ENCODE measurements around the gene DZIP1. TPM values are rescaled to one million over a fixed set of nuclear protein-coding genes. Genes with fewer than 3 reads are reported as not detected.

Gene DZIP1
- total and polyA plus RNA-seq, 2 of the 8 experiments (the other 6 are each of a cell fraction or from before 2014, with no cell fraction given): 7.6 to 24.6 TPM

- Histone ChIP-seq H3K4me2 (ENCODE audit: insufficient read depth in 1 of 2, low read depth in 2 of 2, low read length in 2 of 2) (no peak overlapping the region), H2BK5ac (ENCODE audit: low read depth, low read length) (no peak overlapping the region), H2AK5ac (ENCODE audit: low read depth, low read length) (no peak overlapping the region), H4K8ac (ENCODE audit: extremely low read depth, insufficient read depth, low read length) (no peak overlapping the region), H3K4me1 (replicated peaks in 1 of 4; ENCODE audit: control insufficient read depth in 3 of 4, insufficient read depth in 4 of 4, low read length in 3 of 4) (no peaks in the 10 kb centered on the region; a peak in 1 of 7 replicates), H3K79me2 (ENCODE audit: control insufficient read depth in 1 of 2, insufficient read depth in 2 of 2, low read length in 2 of 2) (no peaks in the 10 kb centered on the region), H3K14ac (ENCODE audit: insufficient read length) (no peak overlapping the region), H3K9me3 (ENCODE audit: insufficient read depth in 2 of 2, low read depth in 1 of 2, low read length in 1 of 2) (no peaks in the 10 kb centered on the region), H3K9ac (replicated peaks in 1 of 4; ENCODE audit: extremely low read depth in 1 of 4, low read depth in 3 of 4, low read length in 3 of 4) (no peak overlapping the region), H2AFZ (ENCODE audit: low read length) (no peak overlapping the region), H4K20me1 (replicated peaks in 1 of 2; ENCODE audit: control insufficient read depth in 1 of 2, insufficient read depth in 2 of 2, low read length in 2 of 2) (no peaks in the 10 kb centered on the region), H2BK120ac (replicated peaks; ENCODE audit: low read depth, low read length) (no peak overlapping the region), H3K4ac (replicated peaks; ENCODE audit: insufficient read length, low read depth, low read length) (no peak overlapping the region), H3K18ac (ENCODE audit: extremely low read depth, low read length) (no peak overlapping the region), H3K36me3 (ENCODE audit: control insufficient read depth in 2 of 4, insufficient read depth in 4 of 4, low read length in 3 of 4) (peaks cover 3 to 49% (median 17%) of the 10 kb centered on the region in 4 experiments), H3K27me3 (replicated peaks in 1 of 4; ENCODE audit: control insufficient read depth in 3 of 4, extremely low read depth in 1 of 4, insufficient read depth in 3 of 4, low read length in 3 of 4) (no peaks in the 10 kb centered on the region), H3K23ac (ENCODE audit: insufficient read length) (no peak overlapping the region), H3K23me2 (ENCODE audit: low read depth, low read length) (no peaks in the 10 kb centered on the region), H4K5ac (ENCODE audit: insufficient read length, low read depth, low read length) (no peak overlapping the region), H2BK12ac (ENCODE audit: low read depth, low read length) (no peak overlapping the region), H2BK20ac (ENCODE audit: low read length) (no peak overlapping the region), H3K4me3 (ENCODE audit: extremely low read depth in 1 of 4, insufficient read depth in 2 of 4, low read depth in 3 of 4, low read length in 4 of 4) (no peak overlapping the region), H4K91ac (replicated peaks; ENCODE audit: insufficient read length, low read length) (no peak overlapping the region), H2BK15ac (ENCODE audit: low read length) (no peak overlapping the region), H3K79me1 (ENCODE audit: low read depth, low read length) (no peaks in the 10 kb centered on the region), H3K27ac (ENCODE audit: low read depth, low read length) (no peak overlapping the region), H3K56ac (replicated peaks; ENCODE audit: insufficient read length, low read depth, low read length) (no peak overlapping the region)
- CTCF ChIA-PET (ENCODE audit: partially characterized antibody): no interaction called here
- no peak for DNase-seq (ENCODE audit: low read depth in 1 of 2, low spot score in 2 of 2)
- 82% methylated on average over 4 of the region's 4 CpGs; no CpG with 5 or more reads in 1 of the 2 experiments for WGBS, 2 experiments (ENCODE audit: extremely low coverage in 1 of 2, insufficient coverage in 1 of 2, insufficient read length in 1 of 2, insufficient replicate concordance in 2 of 2, low coverage in 1 of 2, low lambda C conversion rate in 2 of 2, missing lambda C conversion rate in 1 of 2)
- TF ChIP-seq ATF3 (IDR thresholded peaks at IDR 0.05; ENCODE audit: insufficient read depth, low read depth, low read length) (no peak), RNF2 (IDR thresholded peaks at IDR 0.05; ENCODE audit: borderline replicate concordance, low read depth, low read length, missing control alignments, poor library complexity, severe bottlenecking) (no peak), KDM5A (IDR thresholded peaks at IDR 0.05; ENCODE audit: low read length) (no peak), BRCA1 (IDR thresholded peaks at IDR 0.05; ENCODE audit: low read depth, low read length) (no peak), JUND (IDR thresholded peaks at IDR 0.05; ENCODE audit: low read length) (no peak), PHF8 (conservative IDR thresholded peaks at IDR 0.05; ENCODE audit: low read depth, low read length) (no peak), SP2 (IDR thresholded peaks at IDR 0.05; ENCODE audit: low read length) (no peak), SIN3A (conservative IDR thresholded peaks at IDR 0.05 in 1 of 2, IDR thresholded peaks at IDR 0.05 in 1 of 2; ENCODE audit: low read depth in 1 of 2, low read length in 2 of 2) (no peak), RFX5 (IDR thresholded peaks at IDR 0.05; ENCODE audit: borderline replicate concordance, low read depth, low read length) (no peak), ASH2L (IDR thresholded peaks at IDR 0.05; ENCODE audit: low read length) (no peak), TBP (IDR thresholded peaks at IDR 0.05; ENCODE audit: low read depth, low read length) (no peak), E2F6 (IDR thresholded peaks at IDR 0.05) (no peak), SAP30 (IDR thresholded peaks at IDR 0.05; ENCODE audit: insufficient read depth, insufficient replicate concordance, low read length) (no peak)
- POLR2A ChIA-PET (ENCODE audit: partially characterized antibody): no interaction called here
- FAIRE-seq: no peak
Observed at GRCh38 chr13:95629071-95629470, 15.4 kb downstream of the DZIP1 start.

Data from H1 (cell line).